ENCODE data around the gene ARHGAP40. TPM values are rescaled to one million over a fixed set of nuclear protein-coding genes. Genes with fewer than 3 reads are reported as not detected.
A peak's percentile ranks its signal among the peaks of the same experiment; 100 is the strongest.

Gene ARHGAP40
- total and polyA plus RNA-seq, 2 of the 13 experiments (the other 11 are each of a cell fraction or from before 2014, with no cell fraction given) = 0.75 to 2.1 TPM

DNA sequence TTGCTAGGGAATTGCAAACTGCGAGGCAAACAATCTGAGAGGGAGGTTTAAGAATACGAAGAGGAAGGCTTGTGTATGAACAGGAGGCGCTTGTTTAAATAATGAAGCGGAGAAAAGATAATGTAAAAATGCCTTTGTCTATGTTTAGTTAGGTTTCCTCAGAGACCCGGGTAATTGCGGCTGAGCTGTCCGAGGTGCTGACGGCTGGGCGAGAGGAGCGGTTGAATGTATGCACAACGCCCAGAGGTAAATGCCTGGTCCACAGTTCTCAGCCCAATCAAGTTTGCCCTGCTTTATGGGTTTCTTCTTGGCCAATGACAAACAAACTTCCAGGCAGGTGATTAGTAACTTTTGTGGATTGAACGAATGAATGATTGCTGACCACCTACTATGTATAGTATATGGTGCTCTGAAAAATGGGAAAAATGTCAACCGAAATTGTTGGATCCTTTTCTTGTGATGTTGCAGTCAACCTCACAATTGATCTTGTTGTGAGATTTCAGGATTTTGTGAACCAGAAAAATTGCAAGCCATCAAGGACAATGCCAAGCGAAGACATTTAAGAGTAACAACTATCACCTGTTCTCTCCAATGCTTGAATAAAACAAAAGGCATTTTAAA lies 84.4 kb downstream of the ARHGAP40 start:
- H3K27me3 ChIP-seq (ENCODE audit: control insufficient read depth in 1 of 2, insufficient read depth in 2 of 2, low read length in 2 of 2) = no peaks in the 10 kb centered on the region
- no peaks in the 10 kb centered on the region for H4K20me1 ChIP-seq (ENCODE audit: insufficient read depth, low read length)
- no peak overlapping the region for H3K9ac ChIP-seq (ENCODE audit: insufficient read depth, low read depth, low read length)
- no peak overlapping the region for H2AFZ ChIP-seq (ENCODE audit: low read length)
- in situ Hi-C loops (cut with HindIII; ENCODE audit: extremely low pct_ligation_motif_present, low pct_unique_long_range_greater_than_20kb) (no loop called here), intact Hi-C loops (cut with micrococcal nuclease; ENCODE audit: unreplicated experiment) (no loop called here)
- H3K27ac ChIP-seq (ENCODE audit: extremely low read length, insufficient read depth, low read length) = no peak overlapping the region
- H3K4me3 ChIP-seq (replicated peaks in 1 of 3; ENCODE audit: insufficient read depth in 1 of 3, low read depth in 2 of 3, low read length in 3 of 3) = no peak overlapping the region
- WGBS (ENCODE audit: low lambda C conversion rate) = 7% methylated on average over 14 of the region's 14 CpGs
- H3K36me3 ChIP-seq (replicated peaks in 1 of 2; ENCODE audit: control insufficient read depth in 1 of 2, insufficient read depth in 2 of 2, low read length in 2 of 2) = no peaks in the 10 kb centered on the region
- ChIA-PET POLR2A (interaction anchor here (0.8 kb wide), 1 partner anchor 240 kb away, joined by 3 read pairs; no protein-coding TSS in a partner anchor), CTCF (ENCODE audit: low intra/inter-chr PET ratio, low total read pairs) (no interaction called here)
- H3K4me1 ChIP-seq (ENCODE audit: insufficient read depth, low read length) = no peaks in the 10 kb centered on the region
- peak; percentile 90 for ATAC-seq
- no peak overlapping the region for H3K4me2 ChIP-seq (ENCODE audit: low read depth, low read length)
- BruUV-seq (replicated peaks) = no TSS peak
- DNase-seq (ENCODE audit: low spot score) = peak; percentile 63
- FAIRE-seq = peak; percentile 88
- no peaks in the 10 kb centered on the region for H3K9me3 ChIP-seq (ENCODE audit: low read length)
- H3K79me2 ChIP-seq (ENCODE audit: insufficient read depth, low read length) = no peaks in the 10 kb centered on the region
- TF ChIP-seq ZNF292 (CRISPR knock-in tag; IDR thresholded peaks at IDR 0.05; ENCODE audit: borderline replicate concordance, low read depth) (no peak; the same call in 1 of the 2 replicates), ZNF543 (CRISPR knock-in tag; IDR thresholded peaks at IDR 0.05) (peak; percentile 81; the same call in 1 of the 2 replicates), NCOA1 (CRISPR knock-in tag; IDR thresholded peaks at IDR 0.05) (0 out of 2 replicates have a peak, but pooled peaks have one; percentile 53), ZNF317 (CRISPR knock-in tag; IDR thresholded peaks at IDR 0.05) (peak; percentile 75; the same call in 1 of the 2 replicates), TOPORS (CRISPR knock-in tag; IDR thresholded peaks at IDR 0.05) (peak; percentile 90), ZFP36 (IDR thresholded peaks at IDR 0.05; ENCODE audit: borderline replicate concordance, low read depth, low read length, partially characterized antibody) (no peak), THYN1 (CRISPR knock-in tag; IDR thresholded peaks at IDR 0.05; ENCODE audit: borderline replicate concordance, low read depth) (no peak), SATB2 (CRISPR knock-in tag; IDR thresholded peaks at IDR 0.05) (peak; percentile 99), ZNF589 (CRISPR knock-in tag; conservative IDR thresholded peaks at IDR 0.05) (peak; percentile 89; the same call in 1 of the 2 replicates), FOXK1 (CRISPR knock-in tag; IDR thresholded peaks at IDR 0.05; ENCODE audit: borderline replicate concordance, low read depth) (peak; percentile 83; the same call in 1 of the 2 replicates), KDM4B (CRISPR knock-in tag; IDR thresholded peaks at IDR 0.05) (peak; percentile 90), ZNF720 (CRISPR knock-in tag; IDR thresholded peaks at IDR 0.05) (peak; percentile 76; the same call in 1 of the 2 replicates), ZFP36L2 (CRISPR knock-in tag; IDR thresholded peaks at IDR 0.05) (peak; percentile 98), AKAP8 (CRISPR knock-in tag; IDR thresholded peaks at IDR 0.05) (peak; percentile 50; the same call in 1 of the 2 replicates), ZNF207 (IDR thresholded peaks at IDR 0.05; ENCODE audit: borderline replicate concordance) (no peak), ZNF572 (CRISPR knock-in tag; IDR thresholded peaks at IDR 0.05) (no peak), ZNF775 (CRISPR knock-in tag; IDR thresholded peaks at IDR 0.05; ENCODE audit: borderline replicate concordance) (0 out of 2 replicates have a peak, but pooled peaks have one; percentile 74), KLF16 (CRISPR knock-in tag; IDR thresholded peaks at IDR 0.05) (peak in 1 of 2 experiments; percentile 99; a peak in 2 of 4 replicates), SYNCRIP (IDR thresholded peaks at IDR 0.05; ENCODE audit: insufficient read depth, low read depth, low read length) (no peak), ZNF792 (CRISPR knock-in tag; IDR thresholded peaks at IDR 0.05) (peak; percentile 97)
- TF ChIP-seq, protein P1, sequence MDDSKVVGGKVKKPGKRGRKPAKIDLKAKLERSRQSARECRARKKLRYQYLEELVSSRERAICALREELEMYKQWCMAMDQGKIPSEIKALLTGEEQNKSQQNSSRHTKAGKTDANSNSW (CRISPR knock-in tag; IDR thresholded peaks at IDR 0.05; ENCODE audit: borderline replicate concordance) = no peak
- TF ChIP-seq, protein P2, sequence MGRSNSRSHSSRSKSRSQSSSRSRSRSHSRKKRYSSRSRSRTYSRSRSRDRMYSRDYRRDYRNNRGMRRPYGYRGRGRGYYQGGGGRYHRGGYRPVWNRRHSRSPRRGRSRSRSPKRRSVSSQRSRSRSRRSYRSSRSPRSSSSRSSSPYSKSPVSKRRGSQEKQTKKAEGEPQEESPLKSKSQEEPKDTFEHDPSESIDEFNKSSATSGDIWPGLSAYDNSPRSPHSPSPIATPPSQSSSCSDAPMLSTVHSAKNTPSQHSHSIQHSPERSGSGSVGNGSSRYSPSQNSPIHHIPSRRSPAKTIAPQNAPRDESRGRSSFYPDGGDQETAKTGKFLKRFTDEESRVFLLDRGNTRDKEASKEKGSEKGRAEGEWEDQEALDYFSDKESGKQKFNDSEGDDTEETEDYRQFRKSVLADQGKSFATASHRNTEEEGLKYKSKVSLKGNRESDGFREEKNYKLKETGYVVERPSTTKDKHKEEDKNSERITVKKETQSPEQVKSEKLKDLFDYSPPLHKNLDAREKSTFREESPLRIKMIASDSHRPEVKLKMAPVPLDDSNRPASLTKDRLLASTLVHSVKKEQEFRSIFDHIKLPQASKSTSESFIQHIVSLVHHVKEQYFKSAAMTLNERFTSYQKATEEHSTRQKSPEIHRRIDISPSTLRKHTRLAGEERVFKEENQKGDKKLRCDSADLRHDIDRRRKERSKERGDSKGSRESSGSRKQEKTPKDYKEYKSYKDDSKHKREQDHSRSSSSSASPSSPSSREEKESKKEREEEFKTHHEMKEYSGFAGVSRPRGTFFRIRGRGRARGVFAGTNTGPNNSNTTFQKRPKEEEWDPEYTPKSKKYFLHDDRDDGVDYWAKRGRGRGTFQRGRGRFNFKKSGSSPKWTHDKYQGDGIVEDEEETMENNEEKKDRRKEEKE (IDR thresholded peaks at IDR 0.05) = no peak
